Measurements from ENCODE around the gene SUGCT. TPM values are rescaled to one million over a fixed set of nuclear protein-coding genes. Genes with fewer than 3 reads are reported as not detected.

Gene SUGCT
- total RNA-seq, 1 experiment from 2014 or later = 4.6 TPM

DNA sequence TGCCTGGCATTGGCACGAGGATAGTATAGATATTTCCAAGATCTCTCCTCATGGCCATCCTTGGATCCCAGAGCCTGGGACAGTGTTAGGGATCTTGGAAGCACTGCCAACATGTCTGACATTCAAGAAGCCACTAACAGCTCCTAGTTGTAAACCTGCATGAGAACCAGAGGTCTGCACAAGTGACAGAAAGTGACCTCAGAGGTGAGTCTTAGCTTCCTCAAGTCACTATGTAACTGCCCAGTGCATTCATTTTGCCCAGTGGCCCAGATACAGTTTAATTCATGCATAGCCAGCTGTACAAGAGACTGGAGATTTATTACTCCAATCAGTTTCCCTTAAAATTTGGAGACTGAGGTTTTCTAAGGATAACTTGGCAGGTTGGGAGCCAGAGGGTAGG lies 16.7 kb downstream of the SUGCT start (continued):
- TF ChIP-seq, protein P1, sequence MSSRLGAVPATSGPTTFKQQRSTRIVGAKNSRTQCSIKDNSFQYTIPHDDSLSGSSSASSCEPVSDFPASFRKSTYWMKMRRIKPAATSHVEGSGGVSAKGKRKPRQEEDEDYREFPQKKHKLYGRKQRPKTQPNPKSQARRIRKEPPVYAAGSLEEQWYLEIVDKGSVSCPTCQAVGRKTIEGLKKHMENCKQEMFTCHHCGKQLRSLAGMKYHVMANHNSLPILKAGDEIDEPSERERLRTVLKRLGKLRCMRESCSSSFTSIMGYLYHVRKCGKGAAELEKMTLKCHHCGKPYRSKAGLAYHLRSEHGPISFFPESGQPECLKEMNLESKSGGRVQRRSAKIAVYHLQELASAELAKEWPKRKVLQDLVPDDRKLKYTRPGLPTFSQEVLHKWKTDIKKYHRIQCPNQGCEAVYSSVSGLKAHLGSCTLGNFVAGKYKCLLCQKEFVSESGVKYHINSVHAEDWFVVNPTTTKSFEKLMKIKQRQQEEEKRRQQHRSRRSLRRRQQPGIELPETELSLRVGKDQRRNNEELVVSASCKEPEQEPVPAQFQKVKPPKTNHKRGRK (CRISPR knock-in tag; IDR thresholded peaks at IDR 0.05; ENCODE audit: borderline replicate concordance) = no peak

DNA sequence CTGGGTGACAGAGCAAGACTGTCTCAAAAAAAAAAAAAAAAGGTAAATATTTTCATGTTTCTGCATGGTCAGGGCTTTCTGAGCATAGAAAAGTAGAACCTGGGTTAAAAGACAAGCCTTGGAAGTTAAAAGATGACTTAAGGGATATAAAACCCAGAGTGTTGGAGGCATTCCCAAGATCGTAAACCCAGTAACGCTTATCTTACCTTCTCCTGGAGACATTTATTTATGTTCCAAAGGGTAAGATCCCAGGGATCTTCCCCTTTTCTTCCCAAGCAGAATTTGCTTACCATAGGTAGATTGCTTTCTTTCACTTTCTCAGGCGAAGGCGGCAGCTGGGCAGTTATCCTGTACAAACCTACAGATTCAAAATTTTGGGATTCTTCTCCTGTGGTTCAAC lies 22.2 kb downstream of the SUGCT start:
- no peak overlapping the region for H3K27ac Mint-ChIP-seq
- CTCF ChIA-PET = no interaction called here

DNA sequence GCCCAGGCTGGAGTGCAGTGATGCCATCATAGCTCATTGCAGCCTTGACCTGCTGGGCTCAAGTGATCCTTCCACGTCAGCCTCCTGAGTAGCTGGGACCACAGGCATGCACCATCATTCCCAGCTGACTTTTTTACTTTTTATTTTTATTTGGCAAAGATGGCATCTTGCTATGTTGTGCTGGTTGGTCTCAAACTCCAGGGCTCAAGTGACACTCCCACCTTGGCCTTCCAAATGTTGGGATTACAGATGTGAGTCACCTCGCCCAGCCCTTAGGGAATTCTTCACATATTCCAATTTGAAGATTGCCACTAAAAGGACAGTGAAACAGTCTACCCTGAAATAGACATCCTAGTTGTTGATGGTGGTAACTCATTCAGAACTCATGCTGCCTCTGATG lies 27.7 kb downstream of the SUGCT start:
- CTCF ChIA-PET = interaction anchor here (1.4 kb wide), 1 partner anchor 15 kb away, joined by 4 read pairs; no protein-coding TSS in a partner anchor
- H3K4me1 Mint-ChIP-seq = no peaks in the 10 kb centered on the region
- TF ChIP-seq CREB1 (CRISPR knock-in tag; IDR thresholded peaks at IDR 0.05) = no peak
- TF ChIP-seq, protein P2, sequence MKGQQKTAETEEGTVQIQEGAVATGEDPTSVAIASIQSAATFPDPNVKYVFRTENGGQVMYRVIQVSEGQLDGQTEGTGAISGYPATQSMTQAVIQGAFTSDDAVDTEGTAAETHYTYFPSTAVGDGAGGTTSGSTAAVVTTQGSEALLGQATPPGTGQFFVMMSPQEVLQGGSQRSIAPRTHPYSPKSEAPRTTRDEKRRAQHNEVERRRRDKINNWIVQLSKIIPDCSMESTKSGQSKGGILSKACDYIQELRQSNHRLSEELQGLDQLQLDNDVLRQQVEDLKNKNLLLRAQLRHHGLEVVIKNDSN (CRISPR knock-in tag; IDR thresholded peaks at IDR 0.05) = no peak
- no peak for TF ChIP-seq NR3C1 (CRISPR knock-in tag; conservative IDR thresholded peaks at IDR 0.05; ENCODE audit: low read depth)
- no peak for TF ChIP-seq ZNF121 (CRISPR knock-in tag; IDR thresholded peaks at IDR 0.05)
- DNase-seq (ENCODE audit: low spot score) (no peak), ATAC-seq (no peak)
- no peaks in the 10 kb centered on the region for H3K27me3 Mint-ChIP-seq (ENCODE audit: low read depth)
- H3K27ac Mint-ChIP-seq = no peak overlapping the region
- no peaks in the 10 kb centered on the region for H3K36me3 Mint-ChIP-seq
- H3K9me3 Mint-ChIP-seq = no peaks in the 10 kb centered on the region
- POLR2A ChIA-PET = no interaction called here
- H3K4me3 Mint-ChIP-seq = no peak overlapping the region

More for the DNA sequence above, 22.2 kb downstream of the SUGCT start:
- Mint-ChIP-seq H3K27me3 (ENCODE audit: low read depth) (no peaks in the 10 kb centered on the region), H3K36me3 (no peaks in the 10 kb centered on the region), H3K9me3 (no peaks in the 10 kb centered on the region), H3K4me1 (no peaks in the 10 kb centered on the region), H3K4me3 (no peak overlapping the region)
- no peak for DNase-seq (ENCODE audit: low spot score)
- TF ChIP-seq ZNF416 (CRISPR knock-in tag; IDR thresholded peaks at IDR 0.05) (no peak), FOXP1 (CRISPR knock-in tag; IDR thresholded peaks at IDR 0.05; ENCODE audit: borderline replicate concordance) (no peak), SP1 (CRISPR knock-in tag; conservative IDR thresholded peaks at IDR 0.05) (no peak), ZNF671 (CRISPR knock-in tag; IDR thresholded peaks at IDR 0.05) (no peak), NFYB (CRISPR knock-in tag; conservative IDR thresholded peaks at IDR 0.05; ENCODE audit: low read depth) (no peak), ZBTB21 (CRISPR knock-in tag; IDR thresholded peaks at IDR 0.05; ENCODE audit: borderline replicate concordance) (no peak), TEAD1 (CRISPR knock-in tag; IDR thresholded peaks at IDR 0.05) (no peak), NFE2L1 (CRISPR knock-in tag; IDR thresholded peaks at IDR 0.05) (no peak), ELF4 (CRISPR knock-in tag; IDR thresholded peaks at IDR 0.05; ENCODE audit: low read depth) (no peak)
- TF ChIP-seq, protein P3, sequence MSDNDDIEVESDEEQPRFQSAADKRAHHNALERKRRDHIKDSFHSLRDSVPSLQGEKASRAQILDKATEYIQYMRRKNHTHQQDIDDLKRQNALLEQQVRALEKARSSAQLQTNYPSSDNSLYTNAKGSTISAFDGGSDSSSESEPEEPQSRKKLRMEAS (CRISPR knock-in tag; IDR thresholded peaks at IDR 0.05) = no peak
- TF ChIP-seq, protein P4, sequence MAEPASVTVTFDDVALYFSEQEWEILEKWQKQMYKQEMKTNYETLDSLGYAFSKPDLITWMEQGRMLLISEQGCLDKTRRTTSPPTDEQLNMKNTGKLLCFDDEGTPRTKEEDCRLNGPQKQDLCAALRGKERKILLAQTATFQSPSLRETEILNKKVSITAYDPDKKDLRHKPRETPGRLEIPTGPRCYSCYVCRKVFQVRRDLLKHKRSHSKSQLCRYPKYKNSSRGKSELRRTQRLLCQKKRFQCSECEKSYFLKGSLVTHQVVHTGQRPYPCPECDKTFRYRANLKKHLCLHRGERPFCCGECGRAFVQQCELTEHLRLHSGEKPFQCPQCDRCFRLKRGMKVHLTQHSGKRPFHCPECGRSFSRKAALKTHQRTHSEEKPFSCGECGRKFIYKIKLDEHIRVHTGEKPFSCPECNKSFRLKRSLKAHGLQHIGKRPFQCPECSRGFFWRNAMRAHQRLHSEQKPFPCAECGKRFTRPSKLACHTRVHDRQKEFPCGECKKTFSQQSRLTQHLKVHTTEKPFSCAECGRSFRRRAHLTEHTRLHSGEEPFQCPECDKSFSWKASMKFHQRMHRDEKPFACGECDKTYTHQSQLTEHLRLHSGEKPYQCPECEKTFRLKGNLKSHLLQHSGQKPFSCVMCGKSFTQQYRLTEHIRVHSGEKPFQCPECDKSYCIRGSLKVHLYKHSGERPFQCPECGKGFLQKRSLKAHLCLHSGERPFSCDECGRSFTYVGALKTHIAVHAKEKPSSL (CRISPR knock-in tag; conservative IDR thresholded peaks at IDR 0.05) = no peak
- TF ChIP-seq, protein P5, sequence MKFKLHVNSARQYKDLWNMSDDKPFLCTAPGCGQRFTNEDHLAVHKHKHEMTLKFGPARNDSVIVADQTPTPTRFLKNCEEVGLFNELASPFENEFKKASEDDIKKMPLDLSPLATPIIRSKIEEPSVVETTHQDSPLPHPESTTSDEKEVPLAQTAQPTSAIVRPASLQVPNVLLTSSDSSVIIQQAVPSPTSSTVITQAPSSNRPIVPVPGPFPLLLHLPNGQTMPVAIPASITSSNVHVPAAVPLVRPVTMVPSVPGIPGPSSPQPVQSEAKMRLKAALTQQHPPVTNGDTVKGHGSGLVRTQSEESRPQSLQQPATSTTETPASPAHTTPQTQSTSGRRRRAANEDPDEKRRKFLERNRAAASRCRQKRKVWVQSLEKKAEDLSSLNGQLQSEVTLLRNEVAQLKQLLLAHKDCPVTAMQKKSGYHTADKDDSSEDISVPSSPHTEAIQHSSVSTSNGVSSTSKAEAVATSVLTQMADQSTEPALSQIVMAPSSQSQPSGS (CRISPR knock-in tag; IDR thresholded peaks at IDR 0.05; ENCODE audit: borderline replicate concordance, low read depth) = no peak
- TF ChIP-seq, protein P6, sequence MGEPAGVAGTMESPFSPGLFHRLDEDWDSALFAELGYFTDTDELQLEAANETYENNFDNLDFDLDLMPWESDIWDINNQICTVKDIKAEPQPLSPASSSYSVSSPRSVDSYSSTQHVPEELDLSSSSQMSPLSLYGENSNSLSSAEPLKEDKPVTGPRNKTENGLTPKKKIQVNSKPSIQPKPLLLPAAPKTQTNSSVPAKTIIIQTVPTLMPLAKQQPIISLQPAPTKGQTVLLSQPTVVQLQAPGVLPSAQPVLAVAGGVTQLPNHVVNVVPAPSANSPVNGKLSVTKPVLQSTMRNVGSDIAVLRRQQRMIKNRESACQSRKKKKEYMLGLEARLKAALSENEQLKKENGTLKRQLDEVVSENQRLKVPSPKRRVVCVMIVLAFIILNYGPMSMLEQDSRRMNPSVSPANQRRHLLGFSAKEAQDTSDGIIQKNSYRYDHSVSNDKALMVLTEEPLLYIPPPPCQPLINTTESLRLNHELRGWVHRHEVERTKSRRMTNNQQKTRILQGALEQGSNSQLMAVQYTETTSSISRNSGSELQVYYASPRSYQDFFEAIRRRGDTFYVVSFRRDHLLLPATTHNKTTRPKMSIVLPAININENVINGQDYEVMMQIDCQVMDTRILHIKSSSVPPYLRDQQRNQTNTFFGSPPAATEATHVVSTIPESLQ (CRISPR knock-in tag; IDR thresholded peaks at IDR 0.05) = no peak
- TF ChIP-seq, protein P7, sequence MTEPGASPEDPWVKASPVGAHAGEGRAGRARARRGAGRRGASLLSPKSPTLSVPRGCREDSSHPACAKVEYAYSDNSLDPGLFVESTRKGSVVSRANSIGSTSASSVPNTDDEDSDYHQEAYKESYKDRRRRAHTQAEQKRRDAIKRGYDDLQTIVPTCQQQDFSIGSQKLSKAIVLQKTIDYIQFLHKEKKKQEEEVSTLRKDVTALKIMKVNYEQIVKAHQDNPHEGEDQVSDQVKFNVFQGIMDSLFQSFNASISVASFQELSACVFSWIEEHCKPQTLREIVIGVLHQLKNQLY (CRISPR knock-in tag; IDR thresholded peaks at IDR 0.05) = no peak
- POLR2A ChIA-PET = no interaction called here
- ATAC-seq = no peak
